PC-3 (cell line): ENCODE results near the gene PIAS1. TPM values are rescaled to one million over a fixed set of nuclear protein-coding genes. Genes with fewer than 3 reads are reported as not detected.

Source experiments
- ATAC-seq: fragments of 200-7000 bp; cut with Tn5 transposase; 2 replicates; pipeline ENCODE4 v1.9.1; 2020; ENCODE audit warnings: mild to moderate bottlenecking, moderate library complexity
- BruUV-seq: library from RNA; stranded (reverse); fragments of 400-500 nt; replicated peaks from 2 replicates; lab custom pipeline; 2021; lab: Mats Ljungman, UMichigan
- CTCF ChIA-PET: fragments of 300-600 bp; sonication (Branson Sonifier 250); formaldehyde crosslinking; loops from one replicate; lab custom pipeline; 2022; ENCODE audit warnings: antibody characterized with exemption; lab: Charles Lee
- POLR2A ChIA-PET: fragments of 300-600 bp; sonication (Branson Sonifier 250); formaldehyde crosslinking; loops from one replicate; lab custom pipeline; 2022; ENCODE audit warnings: antibody characterized with exemption; ENCODE audit not compliant: unreplicated experiment; lab: Charles Lee
- DNase-seq: peaks from one replicate; pipeline ENCODE4 v3.0.0-alpha.2; 2015
- H2AFZ ChIP-seq: fragments of 300-600 bp; sonication (generic); 2 replicates; pipeline ENCODE4 v1.6.0; 2016; ENCODE audit warnings: antibody characterized with exemption, low read length
- H3F3A ChIP-seq: fragments of 300-600 bp; sonication (generic); one replicate; pipeline ENCODE4 v1.6.0; 2017; ENCODE audit warnings: antibody characterized with exemption, low read length, control low read depth, mild to moderate bottlenecking; ENCODE audit not compliant: unreplicated experiment
- H3K27ac ChIP-seq: fragments of 300-600 bp; sonication (generic); 2 replicates; pipeline ENCODE4 v1.5.1; 2016; ENCODE audit warnings: mild to moderate bottlenecking, low read length
- H3K27me3 ChIP-seq: fragments of 300-600 bp; sonication (generic); 2 replicates; pipeline ENCODE4 v1.6.1; 2016; ENCODE audit warnings: low read length, mixed read lengths
- H3K36me3 ChIP-seq: fragments of 300-600 bp; sonication (generic); 2 replicates; pipeline ENCODE4 v1.6.1; 2016; ENCODE audit warnings: low read depth, mixed run types, low read length, mixed read lengths
- H3K4me1 ChIP-seq: fragments of 300-600 bp; sonication (generic); 2 replicates; pipeline ENCODE4 v1.5.1; 2016; ENCODE audit warnings: low read length; ENCODE audit not compliant: insufficient read depth
- H3K4me2 ChIP-seq: fragments of 300-600 bp; sonication (generic); 2 replicates; pipeline ENCODE4 v1.6.0; 2016; ENCODE audit warnings: low read length
- H3K4me3 ChIP-seq: fragments of 300-600 bp; sonication (generic); 2 replicates; pipeline ENCODE4 v1.5.1; 2016; ENCODE audit warnings: mild to moderate bottlenecking, low read length, mixed read lengths
- H3K79me2 ChIP-seq: fragments of 300-600 bp; sonication (generic); 2 replicates; pipeline ENCODE4 v1.6.1; 2017; ENCODE audit warnings: low read length, mixed read lengths
- H3K9ac ChIP-seq: fragments of 300-600 bp; sonication (generic); 2 replicates; pipeline ENCODE4 v1.6.0; 2016; ENCODE audit warnings: mild to moderate bottlenecking, low read length
- H3K9me2 ChIP-seq: fragments of 300-600 bp; sonication (generic); replicated peaks from 2 replicates; pipeline ENCODE4 v1.6.1; 2016; ENCODE audit warnings: mixed run types, low read length, mixed read lengths
- H3K9me3 ChIP-seq: fragments of 300-600 bp; sonication (generic); 2 replicates; pipeline ENCODE4 v1.6.1; 2016; ENCODE audit warnings: low read length, mixed read lengths
- H4K20me1 ChIP-seq: fragments of 300-600 bp; sonication (generic); 2 replicates; pipeline ENCODE4 v1.6.1; 2016; ENCODE audit warnings: low read length, mixed read lengths
- CTCF ChIP-seq: fragments of 300-600 bp; sonication (generic); conservative IDR thresholded peaks from 2 replicates; pipeline ENCODE4 v1.5.1; 2017; ENCODE audit warnings: antibody characterized with exemption, low read depth, mild to moderate bottlenecking, low read length
- EZH2 ChIP-seq: fragments of 300-600 bp; sonication (generic); IDR thresholded peaks from one replicate; pipeline ENCODE4 v1.6.1; 2017; ENCODE audit warnings: antibody characterized with exemption, mild to moderate bottlenecking, low read length; ENCODE audit not compliant: unreplicated experiment
- EZH2phosphoT487 ChIP-seq: fragments of 300-600 bp; sonication (generic); IDR thresholded peaks from 2 replicates; pipeline ENCODE4 v1.6.1; 2018; ENCODE audit warnings: mild to moderate bottlenecking, antibody characterized with exemption, low read length, borderline replicate concordance
- intact Hi-C: fragments of 100-400 bp; cut with micrococcal nuclease; formaldehyde crosslinking; loops from 2 replicates; pipeline ENCODE4 v1.9.0; 2023
- total RNA-seq: library from RNA; depleted of rRNA; stranded (reverse); fragments of >200 nt; gene quantifications from 2 replicates; pipeline ENCODE4 v1.2.3, GENCODE V29; 2014

The PIAS1 gene
- total RNA-seq, 1 experiment from 2014 or later: 21.9 TPM

GRCh38 chr15:68061602-68062001, 7.5 kb downstream of the PIAS1 start:
- Histone ChIP-seq H3K27ac (no peak overlapping the region), H3K9ac (no peak overlapping the region), H3K4me3 (no peak overlapping the region), H3K9me2 (no peaks in the 10 kb centered on the region), H3K27me3 (no peaks in the 10 kb centered on the region), H3K4me2 (no peak overlapping the region), H3K4me1 (peaks cover 9% of the 10 kb centered on the region), H4K20me1 (peaks cover 20% of the 10 kb centered on the region), H2AFZ (no peak overlapping the region), H3K9me3 (no peaks in the 10 kb centered on the region), H3K36me3 (no peaks in the 10 kb centered on the region), H3F3A (no peaks in the 10 kb centered on the region), H3K79me2 (peaks cover 98% of the 10 kb centered on the region)
- no peak for TF ChIP-seq EZH2phosphoT487
- TF ChIP-seq CTCF: no peak
- TF ChIP-seq EZH2: no peak
- DNase-seq (no peak), ATAC-seq (no peak)
- BruUV-seq: no TSS peak
- ChIA-PET POLR2A (no interaction called here), CTCF (no interaction called here)
- intact Hi-C loops: no loop called here

- intact Hi-C loops: no loop called here
- TF ChIP-seq CTCF (no peak), EZH2 (no peak), EZH2phosphoT487 (no peak)
- no peak for ATAC-seq
These were observed 8.1 kb downstream of the PIAS1 start for GRCh38 chr15:68062214-68062613.

GRCh38 chr15:68062946-68063465, 8.9 kb downstream of the PIAS1 start:
- ATAC-seq (no peak), DNase-seq (no peak)
- BruUV-seq: no TSS peak
- POLR2A ChIA-PET: no interaction called here
- Histone ChIP-seq H3K9ac (no peak overlapping the region), H3K4me3 (no peak overlapping the region), H3K79me2 (peaks cover 97% of the 10 kb centered on the region), H3K27me3 (no peaks in the 10 kb centered on the region), H2AFZ (no peak overlapping the region), H3K36me3 (no peaks in the 10 kb centered on the region), H3K4me1 (0 out of 2 replicates have a peak, but pooled peaks cover under 1% of the 10 kb centered on the region), H3K9me3 (no peaks in the 10 kb centered on the region), H3K27ac (no peak overlapping the region), H3F3A (no peaks in the 10 kb centered on the region), H3K9me2 (no peaks in the 10 kb centered on the region), H3K4me2 (no peak overlapping the region), H4K20me1 (peaks cover 6% of the 10 kb centered on the region; the same call in 1 of the 2 replicates)
- CTCF ChIA-PET: no interaction called here
- intact Hi-C loops: no loop called here
- no peak for TF ChIP-seq EZH2phosphoT487
- TF ChIP-seq EZH2: no peak

More at GRCh38 chr15:68062214-68062613, 8.1 kb downstream of the PIAS1 start:
- no peaks in the 10 kb centered on the region for H3F3A ChIP-seq
- 0 out of 2 replicates have a peak, but pooled peaks cover 3% of the 10 kb centered on the region for H3K4me1 ChIP-seq
- H2AFZ ChIP-seq: no peak overlapping the region
- no peak overlapping the region for H3K4me3 ChIP-seq
- no peak overlapping the region for H3K9ac ChIP-seq
- DNase-seq: no peak
- peaks cover 98% of the 10 kb centered on the region for H3K79me2 ChIP-seq
- no peak overlapping the region for H3K27ac ChIP-seq
- H3K9me2 ChIP-seq: no peaks in the 10 kb centered on the region
- peaks cover 14% of the 10 kb centered on the region; the same call in 1 of the 2 replicates for H4K20me1 ChIP-seq
- no peaks in the 10 kb centered on the region for H3K36me3 ChIP-seq
- no peaks in the 10 kb centered on the region for H3K9me3 ChIP-seq
- BruUV-seq: no TSS peak
- no peak overlapping the region for H3K4me2 ChIP-seq
- CTCF ChIA-PET: no interaction called here
- no peaks in the 10 kb centered on the region for H3K27me3 ChIP-seq
- POLR2A ChIA-PET: no interaction called here
